ENCODE measurements around the gene TSKU.

- TF ChIP-seq CTCF (IDR thresholded peaks at IDR 0.05; ENCODE audit: poor library complexity) (no peak), EZH2 (IDR thresholded peaks at IDR 0.05; ENCODE audit: borderline replicate concordance) (no peak)
Observed at GRCh38 chr11:76801225-76801624, 18.1 kb downstream of the TSKU start.

Data from hepatocyte (in vitro differentiated cells).